ENCODE data around the gene LCE6A. TPM values are rescaled to one million over a fixed set of nuclear protein-coding genes. Genes with fewer than 3 reads are reported as not detected.

The LCE6A gene
- total RNA-seq (2014; rRNA removed), result not detected in 2 replicates
- polyA plus RNA-seq (2012), result not detected

DNA sequence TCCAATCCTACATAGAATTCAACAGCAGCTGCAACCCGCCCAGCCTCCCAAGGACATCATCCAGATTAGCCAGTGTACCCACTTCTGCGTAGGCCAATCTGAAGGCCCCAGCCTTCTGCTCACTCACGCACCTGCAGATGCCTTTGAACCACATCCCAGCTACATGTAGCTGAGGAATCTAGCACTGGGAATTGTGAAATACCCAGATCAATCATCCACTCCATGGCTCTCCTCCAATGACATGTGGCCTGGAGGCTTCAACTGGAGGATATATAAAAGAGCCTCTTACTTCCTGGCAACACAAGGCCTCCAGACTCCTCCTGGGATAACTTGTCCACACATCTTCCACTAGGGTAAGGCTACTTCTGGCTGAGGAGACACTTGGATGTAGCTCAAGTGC, at the start of gene LCE6A:
Gene LCE6A (plus strand): TSS at position 301 of the 400 bp plus-strand sequence. CDS start 665 bp downstream, outside the sequence.
- DNase-seq (ENCODE audit: low read depth), result no peak

DNA sequence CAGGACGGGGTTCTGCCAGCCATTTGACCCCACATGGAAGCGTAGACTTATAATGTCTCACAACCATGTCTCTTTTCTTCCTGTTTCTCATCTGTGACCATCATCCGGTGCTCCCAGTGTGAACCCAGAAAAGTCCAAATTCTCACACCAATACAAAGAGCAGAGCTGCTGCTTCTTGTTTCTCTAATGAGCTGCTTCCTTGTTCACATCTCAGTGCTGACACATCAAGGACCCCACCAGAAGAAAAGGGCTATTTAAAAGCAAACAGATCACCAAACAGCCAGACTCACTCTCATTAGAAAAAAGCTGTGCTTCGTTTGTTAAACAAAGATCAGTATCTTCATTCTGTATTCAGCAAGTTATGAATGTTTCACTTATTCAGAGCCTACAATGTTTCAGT, 47.0 kb upstream of the LCE6A start:
- no peak for DNase-seq (ENCODE audit: low read depth)

DNA sequence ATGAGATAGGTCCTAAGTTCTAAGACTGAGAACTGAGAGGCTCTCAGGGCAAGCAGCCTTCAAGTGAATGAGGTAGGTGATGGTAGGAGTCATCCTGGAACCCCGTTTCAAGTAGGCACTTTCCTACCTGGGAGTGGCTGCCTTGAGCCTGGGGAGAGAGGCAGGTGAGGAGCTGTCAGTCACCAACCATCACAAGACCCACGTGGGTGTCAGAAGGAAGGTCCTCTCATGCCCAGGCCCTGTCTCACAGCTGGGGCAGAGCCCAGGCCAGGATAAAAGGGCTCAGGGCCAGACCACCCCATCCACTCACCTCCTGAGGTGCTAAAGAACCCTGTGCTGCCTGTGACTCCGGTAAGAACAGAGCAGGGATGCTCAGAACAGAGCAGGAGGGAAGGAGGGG, 46.2 kb upstream of the LCE6A start, which contains the start of gene LCE1D:
Gene LCE1D (plus strand): TSS at position 301 of the 400 bp plus-strand sequence. CDS start 1,074 bp downstream, outside the sequence.
- DNase-seq (ENCODE audit: low read depth), result no peak

- DNase-seq (ENCODE audit: low read depth), result no peak
Observed at GRCh38 chr1:152801333-152801732, 41.3 kb upstream of the LCE6A start.

DNA sequence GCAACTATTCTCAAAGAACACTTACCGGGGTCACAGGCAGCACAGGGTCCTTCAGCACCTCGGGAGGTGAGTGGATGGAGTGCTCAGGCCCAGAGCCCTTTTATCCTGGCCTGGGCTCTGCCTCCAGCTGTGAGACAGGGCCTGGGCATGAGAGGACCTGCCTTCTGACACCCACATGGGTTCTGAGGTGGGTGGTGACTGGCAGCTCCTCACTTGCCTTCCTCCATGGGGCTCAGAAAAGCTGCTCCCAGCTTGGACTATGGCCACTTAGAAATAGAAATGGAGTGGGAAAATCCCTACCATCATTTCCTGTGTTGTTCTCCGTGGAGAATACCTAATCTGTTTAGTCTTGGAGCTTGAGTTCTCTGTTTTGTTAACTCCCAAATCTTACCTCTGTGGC, 36.1 kb upstream of the LCE6A start, which contains the start of gene LCE1C:
Gene LCE1C (minus strand): TSS at position 76 of the 400 bp plus-strand sequence. CDS start 1,173 bp downstream, outside the sequence.
- DNase-seq (ENCODE audit: low read depth), result no peak

DNA sequence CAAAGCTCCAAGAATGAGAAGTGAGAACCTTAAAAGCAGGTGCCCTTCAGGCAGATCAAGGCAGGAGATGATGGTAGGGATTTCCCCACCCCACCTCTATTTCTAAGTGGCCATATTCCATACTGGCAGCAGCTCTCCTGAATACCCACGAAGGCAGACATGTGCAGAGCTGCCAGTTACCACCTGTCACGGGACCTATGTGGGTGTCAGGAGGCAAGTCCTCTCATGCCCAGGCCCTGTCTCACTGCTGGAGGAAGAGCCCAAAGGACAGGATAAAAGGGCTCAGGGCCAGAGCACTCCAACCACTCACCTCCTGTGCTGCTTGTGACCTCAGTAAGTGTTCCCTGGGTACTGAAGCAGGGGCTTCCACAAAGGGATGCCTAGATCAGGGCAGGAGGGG, 31.6 kb upstream of the LCE6A start:
- no peak for DNase-seq (ENCODE audit: low read depth)

DNA sequence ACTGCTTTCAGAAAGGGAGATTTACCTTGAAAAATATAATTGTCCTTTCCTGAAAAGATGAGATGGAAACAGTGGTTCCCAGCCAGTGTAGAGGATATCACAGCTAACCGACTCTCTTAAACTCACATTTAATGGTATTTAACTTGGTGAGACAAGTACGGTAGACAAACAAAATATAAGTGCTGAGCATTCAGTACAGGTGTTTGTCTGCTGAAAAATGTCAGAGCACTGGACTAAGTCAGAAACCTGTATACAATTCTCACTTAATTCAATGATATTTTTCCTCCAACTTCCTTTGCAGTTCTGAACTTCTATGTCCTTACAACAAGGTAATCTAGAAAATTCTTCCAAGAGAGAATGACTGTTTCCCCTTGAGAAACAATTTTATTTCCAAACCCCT, 31.0 kb upstream of the LCE6A start, which contains the start of gene LCE1B:
Gene LCE1B (plus strand): TSS at position 301 of the 400 bp plus-strand sequence. CDS start 476 bp downstream, outside the sequence.
- DNase-seq (ENCODE audit: low read depth), result no peak

DNA sequence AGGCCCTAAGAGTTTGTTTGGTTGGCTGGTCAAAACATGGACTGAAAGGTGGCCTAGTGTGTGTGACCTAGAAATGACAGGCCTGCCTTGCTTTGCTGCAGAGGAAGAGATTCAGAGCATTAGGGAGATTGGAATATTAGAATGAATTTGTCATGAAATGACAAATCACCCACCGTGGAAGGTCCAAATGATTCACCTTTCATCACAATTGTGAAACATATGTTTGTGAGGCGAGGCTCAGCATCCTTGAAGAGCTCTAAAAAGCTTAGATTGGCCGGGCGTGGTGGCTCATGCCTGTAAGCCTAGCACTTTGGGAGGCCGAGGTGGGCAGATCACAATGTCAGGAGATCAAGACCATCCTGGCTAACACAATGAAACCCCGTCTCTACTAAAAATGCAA, 25.3 kb upstream of the LCE6A start:
- no peak for DNase-seq (ENCODE audit: low read depth)

- DNase-seq (ENCODE audit: low read depth), result no peak
Observed at GRCh38 chr1:152823294-152823693, 19.4 kb upstream of the LCE6A start.

DNA sequence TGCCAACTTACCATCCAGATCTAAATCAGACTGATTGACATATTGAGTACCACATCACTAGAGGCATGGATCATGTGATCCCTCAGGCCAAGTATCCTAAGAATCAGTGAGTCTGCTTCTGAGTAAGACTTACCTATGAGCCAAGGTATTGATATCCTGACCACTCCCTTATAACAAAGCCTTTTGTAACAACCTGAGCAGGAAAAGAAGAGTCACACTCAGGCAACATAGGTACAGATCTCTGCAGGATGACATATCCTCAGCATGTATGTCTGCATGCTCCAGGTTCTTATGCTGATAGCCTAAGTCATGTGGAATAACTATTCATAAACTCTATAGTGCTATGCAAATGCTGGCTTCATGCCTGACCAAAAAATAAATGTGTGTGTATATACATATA, 17.7 kb upstream of the LCE6A start:
- no peak for DNase-seq (ENCODE audit: low read depth)

DNA sequence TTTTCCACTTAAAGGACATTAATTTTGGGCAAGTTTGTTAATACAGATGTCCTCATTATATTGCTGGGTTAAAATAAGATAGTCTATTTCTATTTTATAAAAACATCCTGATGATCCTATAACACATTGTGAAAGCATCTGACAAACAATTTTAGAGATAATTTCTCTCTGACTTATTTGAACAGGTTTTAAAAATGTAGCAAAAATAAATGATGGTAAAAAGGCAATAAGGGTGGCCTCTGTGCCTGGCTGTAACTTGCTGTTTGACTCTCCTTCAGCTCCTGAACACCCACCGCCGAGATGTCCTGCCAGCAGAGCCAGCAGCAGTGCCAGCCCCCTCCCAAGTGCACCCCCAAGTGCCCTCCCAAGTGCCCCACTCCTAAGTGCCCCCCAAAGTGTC, 15.5 kb upstream of the LCE6A start, which contains the start of gene LCE1A:
Gene LCE1A (plus strand): TSS at position 301 of the 400 bp plus-strand sequence. CDS start 0 bp downstream, at position 301.
- no peak for DNase-seq (ENCODE audit: low read depth)

GRCh38 chr1:152836870-152837269, 5.8 kb upstream of the LCE6A start:
- DNase-seq (ENCODE audit: low read depth), result no peak

GRCh38 chr1:152855661-152856060, 13.0 kb downstream of the LCE6A start:
- DNase-seq (ENCODE audit: low read depth), result no peak

GRCh38 chr1:152858062-152858461, 15.4 kb downstream of the LCE6A start:
- no peak for DNase-seq (ENCODE audit: low read depth)

- DNase-seq (ENCODE audit: low read depth), result no peak
Observed at GRCh38 chr1:152859696-152860095, 17.0 kb downstream of the LCE6A start, which contains the start of gene LCE7A. LCE7A (plus strand) TSS chr1:152859996; CDS start chr1:152860698, 702 bp downstream.

GRCh38 chr1:152860129-152860528, 17.5 kb downstream of the LCE6A start:
- no peak for DNase-seq (ENCODE audit: low read depth)

DNA sequence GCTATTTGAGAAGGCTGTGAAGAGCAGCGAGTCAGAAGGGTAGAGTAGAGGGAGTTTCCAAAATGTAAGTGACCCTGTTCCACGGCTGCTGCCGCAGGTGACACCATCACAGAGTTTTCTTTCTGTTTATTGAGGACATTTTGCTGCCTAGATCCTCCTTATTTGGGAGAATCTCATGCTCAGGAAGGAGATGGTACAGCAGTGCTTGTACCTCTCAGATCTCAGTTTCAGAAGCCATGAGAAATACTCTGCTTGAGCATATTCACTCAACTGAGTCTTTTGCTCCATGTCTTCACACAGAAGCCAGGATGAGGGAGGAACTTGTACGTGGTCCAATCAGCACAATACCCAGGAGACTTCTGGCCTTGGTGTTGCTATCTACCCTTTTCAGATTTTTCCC, 18.7 kb downstream of the LCE6A start:
- DNase-seq (ENCODE audit: low read depth), result no peak

GRCh38 chr1:152864443-152864842, 21.8 kb downstream of the LCE6A start:
- DNase-seq (ENCODE audit: low read depth), result no peak

DNA sequence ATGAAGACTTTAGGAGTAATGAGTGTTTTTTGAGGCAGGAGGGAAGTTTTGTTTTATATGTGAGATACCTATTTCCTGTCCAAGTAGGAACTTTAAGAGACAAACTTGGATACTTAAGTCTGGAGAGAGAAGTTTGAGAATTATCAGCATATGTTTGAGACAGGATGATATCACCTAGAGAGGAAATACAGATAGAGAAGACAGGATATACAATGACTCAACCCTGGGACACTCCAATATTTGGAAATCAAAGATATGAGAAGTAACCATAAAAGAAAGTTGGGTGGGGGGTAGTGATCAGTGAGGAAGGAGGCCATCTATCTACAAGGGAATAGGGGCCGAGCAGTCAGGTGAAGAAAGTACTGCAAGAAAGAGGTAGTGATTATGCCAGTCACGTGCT, 23.7 kb downstream of the LCE6A start:
- no peak for DNase-seq (ENCODE audit: low read depth)

- peak; percentile 50 for DNase-seq (ENCODE audit: low read depth)
Observed at GRCh38 chr1:152869808-152870419, 27.3 kb downstream of the LCE6A start.

- DNase-seq (ENCODE audit: low read depth), result peak; percentile 7
Observed at GRCh38 chr1:152870831-152871730, 28.4 kb downstream of the LCE6A start.

GRCh38 chr1:152871731-152872126, 29.1 kb downstream of the LCE6A start:
- DNase-seq (ENCODE audit: low read depth), result no peak
